ENCODE results near the gene C10orf95. TPM values are rescaled to one million over a fixed set of nuclear protein-coding genes. Genes with fewer than 3 reads are reported as not detected.
A peak's percentile ranks its signal among the peaks of the same experiment; 100 is the strongest.

Gene C10orf95
- total and polyA plus RNA-seq, 2 of the 13 experiments (the other 11 are each of a cell fraction or from before 2014, with no cell fraction given): 0.05 to 0.07 TPM

DNA sequence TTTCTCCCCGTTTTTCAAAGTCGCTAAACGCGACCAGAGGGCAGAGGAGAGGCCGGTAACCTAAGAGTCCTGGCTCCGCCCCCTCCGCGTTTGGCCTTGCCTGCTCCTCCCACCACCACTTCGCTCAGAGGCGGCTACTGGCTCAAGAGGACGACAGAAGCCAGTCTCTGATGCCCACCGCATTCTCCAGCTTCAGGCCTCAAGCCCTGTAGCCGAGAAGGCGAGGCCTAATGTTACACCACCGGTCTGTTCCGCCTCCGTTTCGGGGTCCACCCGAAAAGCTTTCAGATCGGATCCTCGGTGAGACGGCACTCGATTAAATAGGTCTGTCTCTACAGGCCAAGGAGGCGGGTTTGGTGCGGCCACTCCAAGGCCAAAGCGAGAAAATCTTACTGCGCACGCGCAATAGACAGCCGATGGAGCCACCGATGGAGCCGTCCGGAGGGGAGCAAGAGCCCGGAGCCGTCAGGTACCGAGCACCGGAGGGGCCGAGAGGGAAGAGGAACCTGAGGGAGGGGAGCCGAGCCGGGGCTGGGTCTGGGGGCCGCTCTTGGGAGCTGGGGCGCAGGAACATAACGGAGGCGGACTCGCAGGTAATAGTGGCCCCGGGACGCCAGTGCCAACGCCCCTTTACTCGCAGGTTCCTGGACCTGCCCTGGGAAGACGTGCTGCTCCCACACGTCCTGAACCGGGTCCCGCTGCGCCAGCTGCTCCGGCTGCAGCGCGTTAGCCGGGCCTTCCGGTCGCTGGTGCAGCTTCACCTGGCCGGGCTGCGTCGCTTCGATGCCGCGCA lies 30.4 kb downstream of the C10orf95 start, which contains the start of gene FBXL15 (continued):
- TF ChIP-seq, protein P1, sequence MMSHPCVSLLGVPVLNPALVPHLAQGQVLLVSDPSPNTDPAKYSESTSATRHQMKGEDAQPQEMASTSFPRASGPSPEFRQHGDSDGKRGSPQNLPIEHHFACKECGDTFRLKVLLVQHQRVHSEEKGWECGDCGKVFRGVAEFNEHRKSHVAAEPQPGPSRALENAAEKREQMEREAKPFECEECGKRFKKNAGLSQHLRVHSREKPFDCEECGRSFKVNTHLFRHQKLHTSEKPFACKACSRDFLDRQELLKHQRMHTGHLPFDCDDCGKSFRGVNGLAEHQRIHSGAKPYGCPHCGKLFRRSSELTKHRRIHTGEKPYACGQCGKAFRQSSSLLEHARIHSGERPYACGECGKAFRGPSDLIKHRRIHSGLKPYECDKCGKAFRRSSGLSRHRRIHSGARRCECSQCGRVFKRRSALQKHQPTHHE (CRISPR knock-in tag; IDR thresholded peaks at IDR 0.05; ENCODE audit: borderline replicate concordance): peak; percentile 34; the same call in 1 of the 2 replicates
- no peak; the same call in 1 of the 2 replicates for TF ChIP-seq ZNF180 (CRISPR knock-in tag; IDR thresholded peaks at IDR 0.05; ENCODE audit: borderline replicate concordance, low read depth)
- TF ChIP-seq BCL6 (CRISPR knock-in tag; IDR thresholded peaks at IDR 0.05): peak; percentile 34; the same call in 1 of the 2 replicates
- TF ChIP-seq KDM5A (IDR thresholded peaks at IDR 0.05; ENCODE audit: borderline replicate concordance, low read length): peak; percentile 98
- TF ChIP-seq ZBTB7B (CRISPR knock-in tag; IDR thresholded peaks at IDR 0.05): 0 out of 2 replicates have a peak, but pooled peaks have one; percentile 54
- TF ChIP-seq ZNF780A (CRISPR knock-in tag; IDR thresholded peaks at IDR 0.05): no peak
- TF ChIP-seq, protein P2, sequence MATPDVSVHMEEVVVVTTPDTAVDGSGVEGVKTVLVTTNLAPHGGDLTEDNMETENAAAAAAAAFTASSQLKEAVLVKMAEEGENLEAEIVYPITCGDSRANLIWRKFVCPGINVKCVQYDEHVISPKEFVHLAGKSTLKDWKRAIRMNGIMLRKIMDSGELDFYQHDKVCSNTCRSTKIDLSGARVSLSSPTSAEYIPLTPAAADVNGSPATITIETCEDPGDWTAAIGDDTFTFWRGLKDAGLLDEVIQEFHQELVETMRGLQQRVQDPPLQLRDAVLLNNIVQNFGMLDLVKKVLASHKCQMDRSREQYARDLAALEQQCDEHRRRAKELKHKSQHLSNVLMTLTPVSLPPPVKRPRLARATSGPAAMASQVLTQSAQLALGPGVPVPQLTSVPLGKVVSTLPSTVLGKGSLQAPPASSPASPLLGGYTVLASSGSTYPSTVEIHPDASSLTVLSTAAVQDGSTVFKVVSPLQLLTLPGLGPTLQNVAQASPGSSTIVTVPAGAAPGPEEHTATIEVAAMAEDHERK (CRISPR knock-in tag; IDR thresholded peaks at IDR 0.05; ENCODE audit: low read depth): 0 out of 2 replicates have a peak, but pooled peaks have one; percentile 31
- TF ChIP-seq ZNF460 (CRISPR knock-in tag; IDR thresholded peaks at IDR 0.05; ENCODE audit: borderline replicate concordance): no peak
- no peak for TF ChIP-seq RAD51 (IDR thresholded peaks at IDR 0.05; ENCODE audit: borderline replicate concordance)
- TF ChIP-seq IKZF4 (CRISPR knock-in tag; IDR thresholded peaks at IDR 0.05; ENCODE audit: borderline replicate concordance, low read depth, not compliant biosample characterization): peak; percentile 43
- TF ChIP-seq NR2C2 (CRISPR knock-in tag; IDR thresholded peaks at IDR 0.05; ENCODE audit: borderline replicate concordance): peak; percentile 81; the same call in 1 of the 2 replicates
- TF ChIP-seq, protein P3, sequence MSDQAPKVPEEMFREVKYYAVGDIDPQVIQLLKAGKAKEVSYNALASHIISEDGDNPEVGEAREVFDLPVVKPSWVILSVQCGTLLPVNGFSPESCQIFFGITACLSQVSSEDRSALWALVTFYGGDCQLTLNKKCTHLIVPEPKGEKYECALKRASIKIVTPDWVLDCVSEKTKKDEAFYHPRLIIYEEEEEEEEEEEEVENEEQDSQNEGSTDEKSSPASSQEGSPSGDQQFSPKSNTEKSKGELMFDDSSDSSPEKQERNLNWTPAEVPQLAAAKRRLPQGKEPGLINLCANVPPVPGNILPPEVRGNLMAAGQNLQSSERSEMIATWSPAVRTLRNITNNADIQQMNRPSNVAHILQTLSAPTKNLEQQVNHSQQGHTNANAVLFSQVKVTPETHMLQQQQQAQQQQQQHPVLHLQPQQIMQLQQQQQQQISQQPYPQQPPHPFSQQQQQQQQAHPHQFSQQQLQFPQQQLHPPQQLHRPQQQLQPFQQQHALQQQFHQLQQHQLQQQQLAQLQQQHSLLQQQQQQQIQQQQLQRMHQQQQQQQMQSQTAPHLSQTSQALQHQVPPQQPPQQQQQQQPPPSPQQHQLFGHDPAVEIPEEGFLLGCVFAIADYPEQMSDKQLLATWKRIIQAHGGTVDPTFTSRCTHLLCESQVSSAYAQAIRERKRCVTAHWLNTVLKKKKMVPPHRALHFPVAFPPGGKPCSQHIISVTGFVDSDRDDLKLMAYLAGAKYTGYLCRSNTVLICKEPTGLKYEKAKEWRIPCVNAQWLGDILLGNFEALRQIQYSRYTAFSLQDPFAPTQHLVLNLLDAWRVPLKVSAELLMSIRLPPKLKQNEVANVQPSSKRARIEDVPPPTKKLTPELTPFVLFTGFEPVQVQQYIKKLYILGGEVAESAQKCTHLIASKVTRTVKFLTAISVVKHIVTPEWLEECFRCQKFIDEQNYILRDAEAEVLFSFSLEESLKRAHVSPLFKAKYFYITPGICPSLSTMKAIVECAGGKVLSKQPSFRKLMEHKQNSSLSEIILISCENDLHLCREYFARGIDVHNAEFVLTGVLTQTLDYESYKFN (CRISPR knock-in tag; conservative IDR thresholded peaks at IDR 0.05): peak; percentile 49
- no peak for TF ChIP-seq HMG20A (CRISPR knock-in tag; IDR thresholded peaks at IDR 0.05; ENCODE audit: borderline replicate concordance)
- TF ChIP-seq ZNF569 (CRISPR knock-in tag; IDR thresholded peaks at IDR 0.05; ENCODE audit: borderline replicate concordance): no peak
- no peak; the same call in 1 of the 2 replicates for TF ChIP-seq ZSCAN22 (CRISPR knock-in tag; IDR thresholded peaks at IDR 0.05)
- TF ChIP-seq ZNF615 (CRISPR knock-in tag; IDR thresholded peaks at IDR 0.05; ENCODE audit: borderline replicate concordance): peak; percentile 66; the same call in 1 of the 2 replicates
- TF ChIP-seq, protein P4, sequence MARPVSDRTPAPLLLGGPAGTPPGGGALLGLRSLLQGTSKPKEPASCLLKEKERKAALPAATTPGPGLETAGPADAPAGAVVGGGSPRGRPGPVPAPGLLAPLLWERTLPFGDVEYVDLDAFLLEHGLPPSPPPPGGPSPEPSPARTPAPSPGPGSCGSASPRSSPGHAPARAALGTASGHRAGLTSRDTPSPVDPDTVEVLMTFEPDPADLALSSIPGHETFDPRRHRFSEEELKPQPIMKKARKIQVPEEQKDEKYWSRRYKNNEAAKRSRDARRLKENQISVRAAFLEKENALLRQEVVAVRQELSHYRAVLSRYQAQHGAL (CRISPR knock-in tag; IDR thresholded peaks at IDR 0.05; ENCODE audit: not compliant biosample characterization): peak; percentile 69
- no peak for TF ChIP-seq ZNF598 (CRISPR knock-in tag; IDR thresholded peaks at IDR 0.05; ENCODE audit: borderline replicate concordance)
- TF ChIP-seq ZNF607 (CRISPR knock-in tag; IDR thresholded peaks at IDR 0.05; ENCODE audit: borderline replicate concordance): no peak; the same call in 1 of the 2 replicates
- TF ChIP-seq TOE1 (CRISPR knock-in tag; IDR thresholded peaks at IDR 0.05): peak; percentile 55; the same call in 1 of the 2 replicates
- no peak for TF ChIP-seq SETDB1 (CRISPR knock-in tag; IDR thresholded peaks at IDR 0.05; ENCODE audit: borderline replicate concordance)
